SU-DHL-6 (cell line): ENCODE data around the gene BCAS1.

Experiments used
- H2AFZ ChIP-seq: fragments of 200-600 bp; sonication (generic); 2 replicates; pipeline ENCODE4 v1.6.1; 2014; ENCODE audit warnings: low read depth, mild to moderate bottlenecking, moderate library complexity, mixed read lengths, antibody characterized with exemption, low read length; ENCODE audit not compliant: severe bottlenecking
- H3F3A ChIP-seq: fragments of 200-600 bp; shearing (Covaris generic); 2 replicates; pipeline ENCODE4 v1.6.0; 2016; ENCODE audit warnings: antibody characterized with exemption, mild to moderate bottlenecking; ENCODE audit not compliant: insufficient read depth
- H3K27ac ChIP-seq: fragments of 200-600 bp; sonication (generic); 2 replicates; pipeline ENCODE4 v1.5.1; 2016; ENCODE audit warnings: low read depth, mild to moderate bottlenecking, low read length, moderate library complexity, mixed read lengths
- H3K27me3 ChIP-seq: fragments of 200-600 bp; sonication (generic), shearing (Covaris generic); 2 replicates; pipeline ENCODE4 v1.6.0; 2014; ENCODE audit warnings: mild to moderate bottlenecking, low read length
- H3K36me3 ChIP-seq: fragments of 200-600 bp; sonication (generic); 2 replicates; pipeline ENCODE4 v1.6.1; 2014; ENCODE audit warnings: mild to moderate bottlenecking, low read length, mixed read lengths
- H3K4me2 ChIP-seq: fragments of 300-600, 200-600 bp; shearing (Covaris generic), sonication (generic); 2 replicates; pipeline ENCODE4 v1.6.0; 2014; ENCODE audit warnings: low read length, low read depth, mild to moderate bottlenecking; ENCODE audit not compliant: poor library complexity, severe bottlenecking
- H3K4me3 ChIP-seq: fragments of 200-600 bp; sonication (generic); 2 replicates; pipeline ENCODE4 v1.5.1; 2014; ENCODE audit warnings: antibody characterized with exemption, low read length, mild to moderate bottlenecking, mixed read lengths; ENCODE audit not compliant: insufficient read depth, poor library complexity, severe bottlenecking
- H3K79me2 ChIP-seq: fragments of 200-600 bp; sonication (generic); 2 replicates; pipeline ENCODE4 v1.6.1; 2014; ENCODE audit warnings: mild to moderate bottlenecking, low read length, moderate library complexity; ENCODE audit not compliant: insufficient read depth
- H3K9ac ChIP-seq: fragments of 200-600 bp; sonication (generic); 2 replicates; pipeline ENCODE4 v1.7.0; 2014; ENCODE audit warnings: mild to moderate bottlenecking, low read length
- H3K9me2 ChIP-seq: fragments of 200-600 bp; sonication (generic); replicated peaks from 2 replicates; pipeline ENCODE4 v1.6.1; 2014; ENCODE audit warnings: low read length; ENCODE audit not compliant: insufficient read depth
- H3K9me3 ChIP-seq: fragments of 200-600 bp; sonication (generic); 2 replicates; pipeline ENCODE4 v1.6.1; 2014; ENCODE audit warnings: low read length, mixed read lengths; ENCODE audit not compliant: insufficient read depth
- H4K20me1 ChIP-seq: fragments of 200-600 bp; sonication (generic); 2 replicates; pipeline ENCODE4 v1.6.1; 2014; ENCODE audit warnings: low read depth, mild to moderate bottlenecking, antibody characterized with exemption, low read length, moderate library complexity, mixed read lengths
- CTCF ChIP-seq: fragments of 200-600 bp; sonication (generic); IDR thresholded peaks from one replicate; pipeline ENCODE4 v1.5.1; 2017; ENCODE audit warnings: antibody characterized with exemption, mild to moderate bottlenecking, low read length, moderate library complexity; ENCODE audit not compliant: insufficient read depth, poor library complexity, severe bottlenecking
- EZH2phosphoT487 ChIP-seq: fragments of 200-600 bp; sonication (generic), shearing (Covaris generic); conservative IDR thresholded peaks from 2 replicates; pipeline ENCODE4 v1.6.1; 2018; ENCODE audit warnings: mild to moderate bottlenecking, antibody characterized with exemption, low read length, moderate library complexity, mixed read lengths

BCAS1 gene

GRCh38 chr20:53901497-53902096 is 168.8 kb downstream of the BCAS1 start:
- no peaks in the 10 kb centered on the region for H3K9me2 ChIP-seq
- H4K20me1 ChIP-seq: no peaks in the 10 kb centered on the region
- no peaks in the 10 kb centered on the region for H3K27me3 ChIP-seq
- no peaks in the 10 kb centered on the region for H3K79me2 ChIP-seq
- H3K4me2 ChIP-seq: no peak overlapping the region
- TF ChIP-seq EZH2phosphoT487: no peak
- no peaks in the 10 kb centered on the region for H3K9me3 ChIP-seq
- H2AFZ ChIP-seq: no peak overlapping the region
- H3F3A ChIP-seq: peaks cover 53% of the 10 kb centered on the region
- H3K36me3 ChIP-seq: no peaks in the 10 kb centered on the region
- no peak overlapping the region for H3K4me3 ChIP-seq
- no peak overlapping the region for H3K9ac ChIP-seq
- H3K27ac ChIP-seq: peak overlapping the region; percentile 90

GRCh38 chr20:53901064-53901463 is 169.3 kb downstream of the BCAS1 start:
- Histone ChIP-seq H3K9me2 (no peaks in the 10 kb centered on the region), H3K4me2 (no peak overlapping the region), H2AFZ (no peak overlapping the region)

GRCh38 chr20:53900380-53900999 is 169.9 kb downstream of the BCAS1 start:
- Histone ChIP-seq H3K27me3 (no peaks in the 10 kb centered on the region), H3K79me2 (no peaks in the 10 kb centered on the region), H3K4me2 (peak overlapping the region; percentile 51), H4K20me1 (no peaks in the 10 kb centered on the region), H3F3A (peaks cover 60% of the 10 kb centered on the region), H3K9me2 (no peaks in the 10 kb centered on the region), H2AFZ (no peak overlapping the region), H3K4me3 (no peak overlapping the region), H3K27ac (peak overlapping the region; percentile 90), H3K9me3 (no peaks in the 10 kb centered on the region), H3K36me3 (no peaks in the 10 kb centered on the region), H3K9ac (no peak overlapping the region)
- no peak for TF ChIP-seq CTCF
- no peak for TF ChIP-seq EZH2phosphoT487

More at GRCh38 chr20:53901064-53901463, 169.3 kb downstream of the BCAS1 start:
- TF ChIP-seq EZH2phosphoT487: no peak
- no peak for TF ChIP-seq CTCF
- Histone ChIP-seq H3K27me3 (no peaks in the 10 kb centered on the region), H3K9ac (no peak overlapping the region), H3K27ac (peak overlapping the region; percentile 90; the same call in 1 of the 2 replicates), H3F3A (peaks cover 56% of the 10 kb centered on the region), H3K79me2 (no peaks in the 10 kb centered on the region), H3K4me3 (no peak overlapping the region), H3K9me3 (no peaks in the 10 kb centered on the region), H4K20me1 (no peaks in the 10 kb centered on the region), H3K36me3 (no peaks in the 10 kb centered on the region)
